GM23338 (cell line): ENCODE results near the gene CBLN3. TPM values are rescaled to one million over a fixed set of nuclear protein-coding genes. Genes with fewer than 3 reads are reported as not detected.
A peak's percentile ranks its signal among the peaks of the same experiment; 100 is the strongest.

Experiments
- ATAC-seq: fragments of 200-7000 bp; cut with Tn5 transposase; 3 replicates; pipeline ENCODE4 v1.9.1; 2020
- DNase-seq: peaks from one replicate; pipeline ENCODE4 v3.0.0-alpha.2; 2015; ENCODE audit warnings: low spot score
- H2AFZ ChIP-seq: fragments of 200-600 bp; sonication (generic); 2 replicates; pipeline ENCODE4 v1.8.0; 2016; ENCODE audit warnings: antibody characterized with exemption, mild to moderate bottlenecking, moderate library complexity
- H3F3A ChIP-seq: fragments of 200-600 bp; sonication (generic); replicated peaks from 2 replicates; pipeline ENCODE4 v1.8.0; 2017; ENCODE audit warnings: antibody characterized with exemption, mixed run types, low read depth
- H3K27ac ChIP-seq: fragments of 200-600 bp; sonication (generic); 2 replicates; pipeline ENCODE4 v1.6.1; 2016; ENCODE audit warnings: low read depth
- H3K27me3 ChIP-seq: fragments of 200-600 bp; sonication (generic); 2 replicates; pipeline ENCODE4 v1.8.0; 2016; ENCODE audit warnings: mild to moderate bottlenecking, mixed run types, moderate library complexity; ENCODE audit not compliant: insufficient read depth
- H3K36me3 ChIP-seq: fragments of 200-600 bp; sonication (generic); 2 replicates; pipeline ENCODE4 v1.8.0; 2016; ENCODE audit warnings: mild to moderate bottlenecking; ENCODE audit not compliant: insufficient read depth
- H3K4me1 ChIP-seq: fragments of 200-600 bp; sonication (generic); 2 replicates; pipeline ENCODE4 v1.8.0; 2016; ENCODE audit warnings: mild to moderate bottlenecking, moderate library complexity; ENCODE audit not compliant: insufficient read depth
- H3K4me2 ChIP-seq: fragments of 200-600 bp; sonication (generic); 2 replicates; pipeline ENCODE4 v1.7.1; 2017; ENCODE audit warnings: mixed run types
- H3K4me3 ChIP-seq: fragments of 200-600 bp; sonication (generic); 2 replicates; pipeline ENCODE4 v1.6.1; 2016; ENCODE audit warnings: mixed run types
- H3K79me2 ChIP-seq: fragments of 200-600 bp; sonication (generic); replicated peaks from 2 replicates; pipeline ENCODE4 v1.8.0; 2017; ENCODE audit warnings: mild to moderate bottlenecking; ENCODE audit not compliant: insufficient read depth
- H3K9me2 ChIP-seq: fragments of 200-600 bp; sonication (generic); 2 replicates; pipeline ENCODE4 v1.8.0; 2017; ENCODE audit not compliant: insufficient read depth
- H4K20me1 ChIP-seq: fragments of 200-600 bp; sonication (generic); replicated peaks from 2 replicates; pipeline ENCODE4 v1.8.0; 2017; ENCODE audit warnings: mild to moderate bottlenecking; ENCODE audit not compliant: insufficient read depth
- H3K27ac Mint-ChIP-seq: 2 replicates; pipeline ENCODE4 v1.8.0; 2020; ENCODE audit warnings: inconsistent platforms, mild to moderate bottlenecking, moderate library complexity, mixed read lengths
- H3K27me3 Mint-ChIP-seq: 3 replicates; pipeline ENCODE4 v1.8.0; 2022; ENCODE audit warnings: low read depth, mild to moderate bottlenecking, moderate library complexity, mixed read lengths, inconsistent platforms; ENCODE audit not compliant: insufficient read depth, poor library complexity
- H3K36me3 Mint-ChIP-seq: 3 replicates; pipeline ENCODE4 v1.8.0; 2021; ENCODE audit warnings: low read depth, mild to moderate bottlenecking, inconsistent platforms, moderate library complexity, mixed read lengths
- H3K4me1 Mint-ChIP-seq: 3 replicates; pipeline ENCODE4 v1.8.0; 2020; ENCODE audit warnings: mild to moderate bottlenecking, inconsistent platforms, mixed read lengths
- H3K4me3 Mint-ChIP-seq: 3 replicates; pipeline ENCODE4 v1.8.0; 2021; ENCODE audit warnings: moderate library complexity, mild to moderate bottlenecking, inconsistent platforms, mixed read lengths
- H3K9me3 Mint-ChIP-seq: 3 replicates; pipeline ENCODE4 v1.8.0; 2020; ENCODE audit warnings: moderate library complexity, mild to moderate bottlenecking, inconsistent platforms, mixed read lengths
- CREB1 ChIP-seq: fragments of 250-450 bp; sonication (Bioruptor Pico); IDR thresholded peaks from 2 replicates; pipeline ENCODE4 v1.5.0; 2020; ENCODE audit warnings: low read depth, mild to moderate bottlenecking, moderate library complexity
- CTCF ChIP-seq, 2 experiments: fragments of 200-600 bp in 1 of 2; sonication (generic) in 1 of 2; conservative IDR thresholded peaks; 2 replicates each; pipeline versions ENCODE4 v1.5.1 to v1.6.1; 2016 to 2017; ENCODE audit warnings: antibody characterized with exemption in 2 of 2, low read depth in 2 of 2, mild to moderate bottlenecking in 2 of 2, moderate library complexity in 1 of 2
- ETS1 ChIP-seq: IDR thresholded peaks from 2 replicates; pipeline ENCODE4 v1.6.1; 2016; ENCODE audit warnings: antibody characterized with exemption
- EZH2 ChIP-seq: fragments of 200-600 bp; sonication (generic); IDR thresholded peaks from one replicate; pipeline ENCODE4 v1.8.0; 2017; ENCODE audit warnings: antibody characterized with exemption, mild to moderate bottlenecking, low read depth; ENCODE audit not compliant: unreplicated experiment
- EZH2phosphoT487 ChIP-seq: fragments of 200-600 bp; sonication (generic); IDR thresholded peaks from one replicate; pipeline ENCODE4 v1.8.1; 2018; ENCODE audit warnings: antibody characterized with exemption; ENCODE audit not compliant: unreplicated experiment
- JUNB ChIP-seq: IDR thresholded peaks from one replicate; pipeline ENCODE4 v1.6.1; 2016; ENCODE audit warnings: antibody characterized with exemption; ENCODE audit not compliant: unreplicated experiment
- POLR2AphosphoS5 ChIP-seq: IDR thresholded peaks from 2 replicates; pipeline ENCODE4 v1.6.1; 2016; ENCODE audit warnings: antibody characterized with exemption, low read depth
- REST ChIP-seq: IDR thresholded peaks from one replicate; pipeline ENCODE4 v1.6.1; 2018; ENCODE audit warnings: antibody characterized with exemption; ENCODE audit not compliant: unreplicated experiment
- STAT1 ChIP-seq: IDR thresholded peaks from one replicate; pipeline ENCODE4 v1.6.1; 2016; ENCODE audit warnings: antibody characterized with exemption; ENCODE audit not compliant: unreplicated experiment
- ZNF114 ChIP-seq: fragments of 250-450 bp; sonication (Bioruptor Pico); IDR thresholded peaks from 2 replicates; pipeline ENCODE4 v1.5.0; 2020; ENCODE audit warnings: mild to moderate bottlenecking, moderate library complexity
- ZNF331 ChIP-seq: fragments of 250-450 bp; sonication (Bioruptor Pico); IDR thresholded peaks from 2 replicates; pipeline ENCODE4 v1.5.0; 2020; ENCODE audit warnings: low read depth, mild to moderate bottlenecking, moderate library complexity
- polyA plus RNA-seq: library from polyadenylated mRNA; unstranded; fragments of >200 nt; fragmentation: Nextera tagmentation; extraction: Ambion mirVana; gene quantifications from 2 replicates; pipeline ENCODE4 v1.2.1, GENCODE V29; 2016
- total RNA-seq: library from RNA; depleted of rRNA; stranded (reverse); fragments of >200 nt; shearing (Covaris generic); gene quantifications from 2 replicates; pipeline ENCODE4 v1.2.3, GENCODE V29; 2014

The CBLN3 gene
- total and polyA plus RNA-seq, 2 experiments from 2014 or later, result 0.07 to 0.19 TPM

- Histone ChIP-seq H4K20me1 (no peaks in the 10 kb centered on the region), H3K4me1 (no peaks in the 10 kb centered on the region), H3K27ac (no peak overlapping the region), H3K79me2 (no peaks in the 10 kb centered on the region), H3K9me2 (no peaks in the 10 kb centered on the region), H2AFZ (no peak overlapping the region), H3K4me3 (no peak overlapping the region), H3K36me3 (no peaks in the 10 kb centered on the region), H3K4me2 (no peak overlapping the region), H3F3A (no peaks in the 10 kb centered on the region), H3K27me3 (peaks cover 24% of the 10 kb centered on the region)
- Mint-ChIP-seq H3K36me3 (peaks cover 3% of the 10 kb centered on the region; the same call in 1 of the 3 replicates), H3K4me1 (peaks cover 2% of the 10 kb centered on the region; the same call in 1 of the 3 replicates), H3K9me3 (peaks cover 2% of the 10 kb centered on the region; the same call in 1 of the 3 replicates), H3K27ac (no peak overlapping the region; the same call in 1 of the 2 replicates), H3K4me3 (no peak overlapping the region), H3K27me3 (peaks cover 7% of the 10 kb centered on the region)
- DNase-seq, result no peak
- no peak for ATAC-seq
- 0 out of 2 replicates have a peak, but pooled peaks have one; percentile 6 for TF ChIP-seq POLR2AphosphoS5
- TF ChIP-seq ETS1, result no peak
Measured at GRCh38 chr14:24418492-24418873, 11.0 kb downstream of the CBLN3 start.

- H3K9me2 ChIP-seq, result no peaks in the 10 kb centered on the region
- Mint-ChIP-seq H3K9me3 (peaks cover 2% of the 10 kb centered on the region; the same call in 1 of the 3 replicates), H3K27ac (no peak overlapping the region; the same call in 1 of the 2 replicates), H3K27me3 (peaks cover 7% of the 10 kb centered on the region), H3K4me1 (peaks cover 2% of the 10 kb centered on the region; the same call in 1 of the 3 replicates), H3K4me3 (no peak overlapping the region), H3K36me3 (peaks cover 5% of the 10 kb centered on the region; the same call in 1 of the 3 replicates)
- no peak overlapping the region for H2AFZ ChIP-seq
- peaks cover 24% of the 10 kb centered on the region for H3K27me3 ChIP-seq
- ATAC-seq, result no peak
- H3K4me3 ChIP-seq, result no peak overlapping the region
- H3K4me2 ChIP-seq, result no peak overlapping the region
- no peaks in the 10 kb centered on the region for H3K79me2 ChIP-seq
- no peaks in the 10 kb centered on the region for H3F3A ChIP-seq
- no peaks in the 10 kb centered on the region for H3K4me1 ChIP-seq
- no peaks in the 10 kb centered on the region for H4K20me1 ChIP-seq
- DNase-seq, result no peak
- H3K27ac ChIP-seq, result no peak overlapping the region
- H3K36me3 ChIP-seq, result no peaks in the 10 kb centered on the region
- TF ChIP-seq POLR2AphosphoS5 (no peak; the same call in 1 of the 2 replicates), ZNF114 (CRISPR knock-in tag) (no peak), EZH2 (no peak), EZH2phosphoT487 (no peak), CREB1 (CRISPR knock-in tag) (no peak), ZNF331 (CRISPR knock-in tag) (no peak), CTCF (conservative IDR thresholded peaks at IDR 0.05; ENCODE audit: low read depth in 2 of 2) (no peak), JUNB (no peak), STAT1 (no peak), REST (no peak)
Measured at GRCh38 chr14:24417832-24418491, 11.5 kb downstream of the CBLN3 start.
